ENCODE measurements around the gene TMEM107. TPM values are rescaled to one million over a fixed set of nuclear protein-coding genes. Genes with fewer than 3 reads are reported as not detected.

TMEM107 gene
- total RNA-seq, 1 donor from 2014 or later = 25.5 TPM

GRCh38 chr17:8140065-8141029 lies 35.8 kb downstream of the TMEM107 start:
- no peak for DNase-seq (ENCODE audit: extremely low read depth, low read depth, low spot score)

- peak; percentile 98 for DNase-seq (ENCODE audit: extremely low read depth, low read depth, low spot score)
Measured at GRCh38 chr17:8138672-8139371, 37.4 kb downstream of the TMEM107 start.

GRCh38 chr17:8138374-8138671 lies 37.9 kb downstream of the TMEM107 start:
- DNase-seq (ENCODE audit: extremely low read depth, low read depth, low spot score) = no peak

- no peak for DNase-seq (ENCODE audit: extremely low read depth, low read depth, low spot score)
Measured at GRCh38 chr17:8137645-8138373, 38.4 kb downstream of the TMEM107 start.

- DNase-seq (ENCODE audit: extremely low read depth, low read depth, low spot score) = no peak
Measured at GRCh38 chr17:8133941-8134340, 42.2 kb downstream of the TMEM107 start.

GRCh38 chr17:8133399-8133798 lies 42.8 kb downstream of the TMEM107 start:
- no peak for DNase-seq (ENCODE audit: extremely low read depth, low read depth, low spot score)

GRCh38 chr17:8131844-8132441 lies 44.2 kb downstream of the TMEM107 start:
- DNase-seq (ENCODE audit: extremely low read depth, low read depth, low spot score) = no peak

- DNase-seq (ENCODE audit: extremely low read depth, low read depth, low spot score) = no peak
Measured at GRCh38 chr17:8128125-8128784, 47.9 kb downstream of the TMEM107 start.

- DNase-seq (ENCODE audit: extremely low read depth, low read depth, low spot score) = no peak
Measured at GRCh38 chr17:8126491-8127066, 49.6 kb downstream of the TMEM107 start.

GRCh38 chr17:8125947-8126490 lies 50.2 kb downstream of the TMEM107 start:
- DNase-seq (ENCODE audit: extremely low read depth, low read depth, low spot score) = no peak

GRCh38 chr17:8125154-8125946 lies 50.8 kb downstream of the TMEM107 start:
- DNase-seq (ENCODE audit: extremely low read depth, low read depth, low spot score) = no peak

GRCh38 chr17:8124350-8125153 lies 51.6 kb downstream of the TMEM107 start:
- no peak for DNase-seq (ENCODE audit: extremely low read depth, low read depth, low spot score)

GRCh38 chr17:8123695-8124349 lies 52.4 kb downstream of the TMEM107 start, which contains the start of gene HES7:
Gene HES7, minus strand, starts transcription at chr17:8124106. Its CDS starts 22 bp downstream, at chr17:8124084.
- no peak for DNase-seq (ENCODE audit: extremely low read depth, low read depth, low spot score)

- no peak for DNase-seq (ENCODE audit: extremely low read depth, low read depth, low spot score)
Measured at GRCh38 chr17:8122924-8123694, 53.1 kb downstream of the TMEM107 start.
